SK-N-SH (cell line): Measurements from ENCODE around the gene MCC. TPM values are rescaled to one million over a fixed set of nuclear protein-coding genes. Genes with fewer than 3 reads are reported as not detected.

Source experiments
- CTCF ChIA-PET: fragments of 300-600, 350-600 bp; formaldehyde crosslinking; extraction: SDS; loops from one replicate; lab custom pipeline; 2021; lab: Yijun Ruan, JAX
- POLR2A ChIA-PET: fragments of 350-600 bp; sonication (Branson Sonifier 250); formaldehyde crosslinking; extraction: SDS; loops from one replicate; lab custom pipeline; 2020; ENCODE audit warnings: antibody characterized with exemption, inconsistent platforms; lab: Yijun Ruan, JAX
- DNase-seq: peaks from one replicate; pipeline ENCODE4 v3.0.0; 2012
- H2AFZ ChIP-seq: fragments of 200-600 bp; sonication (generic); 2 replicates; pipeline ENCODE4 v1.8.1; 2016; ENCODE audit warnings: antibody characterized with exemption, mild to moderate bottlenecking, low read depth
- H3F3A ChIP-seq: fragments of 200-600 bp; sonication (generic); replicated peaks from 2 replicates; pipeline ENCODE3; 2016; ENCODE audit warnings: antibody characterized with exemption, mild to moderate bottlenecking; ENCODE audit not compliant: insufficient read depth
- H3K27ac ChIP-seq, 2 experiments: fragments of 200-500 bp in 1 of 2; fragments of 200-600 bp in 1 of 2; sonication (Bioruptor generic) in 1 of 2; sonication (generic), shearing (Covaris generic) in 1 of 2; 2 replicates each; pipeline versions ENCODE4 v1.5.1 to v1.6.1; 2014 to 2016; ENCODE audit warnings: low read depth in 2 of 2, inconsistent platforms in 1 of 2, low read length in 1 of 2, mild to moderate bottlenecking in 1 of 2, mixed read lengths in 1 of 2
- H3K27me3 ChIP-seq: fragments of 200-600 bp; sonication (generic), shearing (Covaris generic); 2 replicates; pipeline ENCODE4 v1.6.1; 2016; ENCODE audit warnings: mixed run types; ENCODE audit not compliant: insufficient read depth
- H3K36me3 ChIP-seq, 2 experiments: fragments of 200-500 bp in 1 of 2; fragments of 200-600 bp in 1 of 2; sonication (Bioruptor generic) in 1 of 2; sonication (generic) in 1 of 2; replicated peaks in 1 of 2; 2 replicates each; pipeline versions ENCODE3 to v1.5.1; 2014 to 2016; ENCODE audit warnings: low read length in 1 of 2, mild to moderate bottlenecking in 1 of 2; ENCODE audit not compliant: insufficient read depth in 2 of 2, control insufficient read depth in 1 of 2
- H3K4me1 ChIP-seq, 2 experiments: fragments of 200-500 bp in 1 of 2; fragments of 200-600 bp in 1 of 2; sonication (Bioruptor generic) in 1 of 2; sonication (generic), shearing (Covaris generic) in 1 of 2; 2 replicates each; pipeline versions ENCODE4 v1.5.1 to v1.6.1; 2014 to 2016; ENCODE audit warnings: low read depth in 1 of 2, low read length in 1 of 2, mixed run types in 1 of 2; ENCODE audit not compliant: insufficient read depth in 2 of 2, control insufficient read depth in 1 of 2
- H3K4me2 ChIP-seq: fragments of 200-600 bp; sonication (generic), shearing (Covaris generic); 2 replicates; pipeline ENCODE4 v1.6.1; 2017; ENCODE audit warnings: mixed run types
- H3K4me3 ChIP-seq, 2 experiments: fragments of 200-500 bp in 1 of 2; fragments of 200-600 bp in 1 of 2; sonication (Bioruptor generic) in 1 of 2; sonication (generic), shearing (Covaris generic) in 1 of 2; 2 replicates each; pipeline versions ENCODE4 v1.5.1 to v1.8.1; 2014 to 2016; ENCODE audit warnings: low read depth in 2 of 2, inconsistent platforms in 1 of 2, low read length in 1 of 2, mild to moderate bottlenecking in 1 of 2, mixed read lengths in 1 of 2, moderate library complexity in 1 of 2
- H3K79me2 ChIP-seq: fragments of 200-600 bp; sonication (generic); 2 replicates; pipeline ENCODE4 v1.8.1; 2017; ENCODE audit warnings: mild to moderate bottlenecking; ENCODE audit not compliant: insufficient read depth
- H3K9ac ChIP-seq: fragments of 200-600 bp; sonication (generic); 2 replicates; pipeline ENCODE4 v1.6.1; 2017; ENCODE audit warnings: mixed run types
- H3K9me2 ChIP-seq: fragments of 200-600 bp; sonication (generic); 2 replicates; pipeline ENCODE4 v1.6.1; 2017; ENCODE audit warnings: mixed run types
- H3K9me3 ChIP-seq: fragments of 200-600 bp; sonication (generic); 2 replicates; pipeline ENCODE4 v1.6.1; 2017; ENCODE audit warnings: mixed run types, mild to moderate bottlenecking, moderate library complexity
- H4K20me1 ChIP-seq: fragments of 200-600 bp; sonication (generic); 2 replicates; pipeline ENCODE4 v1.6.1; 2017; ENCODE audit warnings: mild to moderate bottlenecking, mixed run types; ENCODE audit not compliant: insufficient read depth
- ELF1 ChIP-seq: IDR thresholded peaks from 2 replicates; pipeline ENCODE4 v1.4.0; 2012
- EP300 ChIP-seq, 2 experiments: IDR thresholded peaks; 2 replicates each; pipeline versions ENCODE4 v1.4.0 to v1.6.1; 2012; ENCODE audit warnings: borderline replicate concordance in 1 of 2, low read depth in 1 of 2, low read length in 1 of 2
- JUND ChIP-seq: IDR thresholded peaks from 2 replicates; pipeline ENCODE4 v1.4.0; 2012
- MXI1 ChIP-seq: IDR thresholded peaks from 2 replicates; pipeline ENCODE4 v1.6.1; 2012; ENCODE audit warnings: mild to moderate bottlenecking, low read depth, low read length, improper control_type of control experiment
- RAD21 ChIP-seq: IDR thresholded peaks from 2 replicates; pipeline ENCODE4 v1.6.1; 2012; ENCODE audit warnings: mild to moderate bottlenecking, low read length
- RXRA ChIP-seq: IDR thresholded peaks from 2 replicates; pipeline ENCODE4 v1.4.0; 2012; ENCODE audit warnings: low read depth, mild to moderate bottlenecking, borderline replicate concordance
- SMC3 ChIP-seq: IDR thresholded peaks from 2 replicates; pipeline ENCODE4 v1.6.1; 2012; ENCODE audit warnings: low read depth, low read length, improper control_type of control experiment
- TAF1 ChIP-seq: IDR thresholded peaks from 2 replicates; pipeline ENCODE4 v1.6.1; 2012; ENCODE audit warnings: low read depth, mild to moderate bottlenecking, low read length, moderate library complexity, borderline replicate concordance
- TCF12 ChIP-seq: IDR thresholded peaks from 2 replicates; pipeline ENCODE4 v1.4.0; 2012
- WGBS: methylation state at CpG from one replicate; pipeline ENCODE4 v1.1.6; 2017; ENCODE audit warnings: low lambda C conversion rate; 5-methylcytosine and 5-hydroxymethylcytosine counted together
- polyA plus RNA-seq, 3 experiments: library from polyadenylated mRNA; depleted of rRNA; stranded (reverse); fragments of >200 nt; gene quantifications; 2 replicates each; pipeline ENCODE4 v1.2.3, GENCODE V29; 2012
- TF ChIP-seq, protein P1 (sequence below): fragments of 200-600 bp; sonication (generic); IDR thresholded peaks from 2 replicates; pipeline ENCODE4 v1.6.1; 2017; ENCODE audit warnings: antibody characterized with exemption, mild to moderate bottlenecking, moderate library complexity
- TF ChIP-seq, protein P2 (sequence below): fragments of 150-350 bp; IDR thresholded peaks from 2 replicates; pipeline ENCODE4 v1.6.1; 2017; ENCODE audit warnings: antibody characterized with exemption, low read length, low read depth, borderline replicate concordance
- TF ChIP-seq, protein P3 (sequence below): IDR thresholded peaks from 2 replicates; pipeline ENCODE4 v1.4.0; 2012; ENCODE audit warnings: low read depth, borderline replicate concordance

The MCC gene
- polyA plus RNA-seq, 1 of the 3 experiments (the other 2 are of a cell fraction), result 3.6 TPM

- TF ChIP-seq ELF1 (no peak), RXRA (no peak), MXI1 (no peak), JUND (no peak), RAD21 (no peak), TCF12 (no peak), TAF1 (no peak), SMC3 (no peak)
- TF ChIP-seq, protein P1, sequence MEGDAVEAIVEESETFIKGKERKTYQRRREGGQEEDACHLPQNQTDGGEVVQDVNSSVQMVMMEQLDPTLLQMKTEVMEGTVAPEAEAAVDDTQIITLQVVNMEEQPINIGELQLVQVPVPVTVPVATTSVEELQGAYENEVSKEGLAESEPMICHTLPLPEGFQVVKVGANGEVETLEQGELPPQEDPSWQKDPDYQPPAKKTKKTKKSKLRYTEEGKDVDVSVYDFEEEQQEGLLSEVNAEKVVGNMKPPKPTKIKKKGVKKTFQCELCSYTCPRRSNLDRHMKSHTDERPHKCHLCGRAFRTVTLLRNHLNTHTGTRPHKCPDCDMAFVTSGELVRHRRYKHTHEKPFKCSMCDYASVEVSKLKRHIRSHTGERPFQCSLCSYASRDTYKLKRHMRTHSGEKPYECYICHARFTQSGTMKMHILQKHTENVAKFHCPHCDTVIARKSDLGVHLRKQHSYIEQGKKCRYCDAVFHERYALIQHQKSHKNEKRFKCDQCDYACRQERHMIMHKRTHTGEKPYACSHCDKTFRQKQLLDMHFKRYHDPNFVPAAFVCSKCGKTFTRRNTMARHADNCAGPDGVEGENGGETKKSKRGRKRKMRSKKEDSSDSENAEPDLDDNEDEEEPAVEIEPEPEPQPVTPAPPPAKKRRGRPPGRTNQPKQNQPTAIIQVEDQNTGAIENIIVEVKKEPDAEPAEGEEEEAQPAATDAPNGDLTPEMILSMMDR, result no peak
- TF ChIP-seq, protein P2, sequence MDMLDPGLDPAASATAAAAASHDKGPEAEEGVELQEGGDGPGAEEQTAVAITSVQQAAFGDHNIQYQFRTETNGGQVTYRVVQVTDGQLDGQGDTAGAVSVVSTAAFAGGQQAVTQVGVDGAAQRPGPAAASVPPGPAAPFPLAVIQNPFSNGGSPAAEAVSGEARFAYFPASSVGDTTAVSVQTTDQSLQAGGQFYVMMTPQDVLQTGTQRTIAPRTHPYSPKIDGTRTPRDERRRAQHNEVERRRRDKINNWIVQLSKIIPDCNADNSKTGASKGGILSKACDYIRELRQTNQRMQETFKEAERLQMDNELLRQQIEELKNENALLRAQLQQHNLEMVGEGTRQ, result no peak
- TF ChIP-seq, protein P3, sequence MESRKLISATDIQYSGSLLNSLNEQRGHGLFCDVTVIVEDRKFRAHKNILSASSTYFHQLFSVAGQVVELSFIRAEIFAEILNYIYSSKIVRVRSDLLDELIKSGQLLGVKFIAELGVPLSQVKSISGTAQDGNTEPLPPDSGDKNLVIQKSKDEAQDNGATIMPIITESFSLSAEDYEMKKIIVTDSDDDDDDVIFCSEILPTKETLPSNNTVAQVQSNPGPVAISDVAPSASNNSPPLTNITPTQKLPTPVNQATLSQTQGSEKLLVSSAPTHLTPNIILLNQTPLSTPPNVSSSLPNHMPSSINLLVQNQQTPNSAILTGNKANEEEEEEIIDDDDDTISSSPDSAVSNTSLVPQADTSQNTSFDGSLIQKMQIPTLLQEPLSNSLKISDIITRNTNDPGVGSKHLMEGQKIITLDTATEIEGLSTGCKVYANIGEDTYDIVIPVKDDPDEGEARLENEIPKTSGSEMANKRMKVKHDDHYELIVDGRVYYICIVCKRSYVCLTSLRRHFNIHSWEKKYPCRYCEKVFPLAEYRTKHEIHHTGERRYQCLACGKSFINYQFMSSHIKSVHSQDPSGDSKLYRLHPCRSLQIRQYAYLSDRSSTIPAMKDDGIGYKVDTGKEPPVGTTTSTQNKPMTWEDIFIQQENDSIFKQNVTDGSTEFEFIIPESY, result no peak
Observed at GRCh38 chr5:113142186-113142585, 346.1 kb downstream of the MCC start.

DNA sequence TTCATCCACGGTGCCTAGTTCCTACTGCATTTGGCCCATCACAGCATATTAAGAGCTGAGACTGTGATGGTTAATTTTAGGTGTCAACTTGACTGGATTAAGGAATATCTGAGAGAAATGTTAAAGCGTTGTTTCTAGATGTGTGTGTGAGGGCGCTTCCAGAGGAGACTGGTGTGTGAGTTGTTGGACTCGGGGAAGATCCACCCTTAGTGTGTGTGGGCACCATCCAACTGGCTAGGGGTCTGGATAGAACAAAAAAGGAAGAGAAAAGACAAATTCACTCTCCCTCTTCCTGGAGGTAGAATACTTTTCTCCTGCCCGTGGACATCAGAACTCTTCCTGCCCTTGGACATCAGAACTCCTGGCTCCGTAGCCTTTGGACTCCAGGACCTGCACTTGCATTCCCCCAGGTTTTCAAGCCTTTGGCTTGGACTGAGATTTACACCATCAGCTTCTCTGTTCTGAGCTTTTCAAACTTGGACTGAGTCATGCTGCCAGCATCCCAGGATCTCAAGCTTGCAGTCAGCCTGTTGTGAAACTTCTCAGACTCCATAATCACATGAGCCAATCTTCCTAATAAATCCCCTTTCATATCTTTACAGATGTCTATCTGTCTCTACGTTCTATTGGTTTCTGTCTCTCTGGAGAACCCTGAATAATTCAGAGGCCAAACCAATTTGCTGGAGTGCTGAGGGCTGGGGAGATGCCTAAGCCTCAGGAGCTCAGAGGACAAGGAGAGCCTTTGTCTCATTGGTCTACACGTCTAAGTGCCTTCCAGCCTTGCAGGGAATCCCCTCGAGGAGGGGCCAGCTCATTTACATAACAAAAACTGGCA is 347.2 kb downstream of the MCC start:
- WGBS, result 43% methylated on average over 9 of the region's 9 CpGs

More at GRCh38 chr5:113142186-113142585, 346.1 kb downstream of the MCC start:
- H4K20me1 ChIP-seq, result no peaks in the 10 kb centered on the region
- ChIA-PET POLR2A (no interaction called here), CTCF (no interaction called here)
- no peak for DNase-seq
- no peak overlapping the region for H3K4me3 ChIP-seq
- no peak overlapping the region for H2AFZ ChIP-seq
- H3K9me3 ChIP-seq, result no peaks in the 10 kb centered on the region
- H3K4me1 ChIP-seq, result peaks cover 0 to 2% of the 10 kb centered on the region in 2 experiments; a peak in 2 of 4 replicates
- no peaks in the 10 kb centered on the region for H3F3A ChIP-seq
- H3K27ac ChIP-seq, result no peak overlapping the region
- WGBS, result 67% methylated on average over 4 of the region's 4 CpGs
- H3K79me2 ChIP-seq, result no peaks in the 10 kb centered on the region
- no peaks in the 10 kb centered on the region for H3K36me3 ChIP-seq
- H3K9ac ChIP-seq, result no peak overlapping the region
- no peak overlapping the region for H3K4me2 ChIP-seq
- no peaks in the 10 kb centered on the region for H3K27me3 ChIP-seq
- no peaks in the 10 kb centered on the region for H3K9me2 ChIP-seq

More for the DNA sequence above, 347.2 kb downstream of the MCC start:
- DNase-seq, result no peak
- Histone ChIP-seq H3K4me2 (no peak overlapping the region), H3K27me3 (no peaks in the 10 kb centered on the region), H3K36me3 (no peaks in the 10 kb centered on the region), H3K9ac (no peak overlapping the region), H3K27ac (no peak overlapping the region), H3K9me2 (no peaks in the 10 kb centered on the region), H3K4me3 (no peak overlapping the region), H3K9me3 (no peaks in the 10 kb centered on the region), H2AFZ (no peak overlapping the region), H4K20me1 (no peaks in the 10 kb centered on the region), H3K79me2 (no peaks in the 10 kb centered on the region), H3K4me1 (no peaks in the 10 kb centered on the region; a peak in 1 of 4 replicates), H3F3A (no peaks in the 10 kb centered on the region)
- ChIA-PET POLR2A (no interaction called here), CTCF (interaction anchor here (1.3 kb wide), 1 partner anchor 8 kb away, joined by 3 read pairs; no protein-coding TSS in a partner anchor)
- TF ChIP-seq EP300 (IDR thresholded peaks at IDR 0.05; ENCODE audit: borderline replicate concordance in 1 of 2, low read depth in 1 of 2, low read length in 1 of 2), result no peak
